ENCODE results near the gene CKAP5.

CKAP5 gene

GRCh38 chr11:46855863-46856262, 9.8 kb upstream of the CKAP5 start:
- Histone ChIP-seq H3K4me2 (ENCODE audit: low read length) (no peak overlapping the region), H4K20me1 (ENCODE audit: control insufficient read depth, insufficient read depth, low read depth, low read length) (no peaks in the 10 kb centered on the region), H3K27me3 (ENCODE audit: control insufficient read depth, low read length) (no peaks in the 10 kb centered on the region), H3K9me2 (replicated peaks; ENCODE audit: control insufficient read depth, low read length) (no peaks in the 10 kb centered on the region), H3K4me3 (ENCODE audit: low read length) (no peak overlapping the region), H3K79me2 (ENCODE audit: control insufficient read depth, low read length) (no peaks in the 10 kb centered on the region), H3K4me1 (ENCODE audit: control insufficient read depth, low read length) (peaks cover 3% of the 10 kb centered on the region; the same call in 1 of the 2 replicates), H3K9me3 (ENCODE audit: control insufficient read depth, insufficient read depth, low read length) (no peaks in the 10 kb centered on the region), H3K27ac (ENCODE audit: low read depth, low read length) (no peak overlapping the region), H3K36me3 (ENCODE audit: control insufficient read depth, low read length) (peaks cover 5% of the 10 kb centered on the region; the same call in 1 of the 2 replicates), H3F3A (ENCODE audit: control insufficient read depth, insufficient read depth) (0 out of 2 replicates have a peak, but pooled peaks cover 2% of the 10 kb centered on the region)
- TF ChIP-seq EZH2phosphoT487 (IDR thresholded peaks at IDR 0.05; ENCODE audit: borderline replicate concordance, low read length) (no peak), CTCF (IDR thresholded peaks at IDR 0.05; ENCODE audit: low read depth, low read length, poor library complexity, severe bottlenecking) (no peak)

GRCh38 chr11:46855167-46855566, 9.1 kb upstream of the CKAP5 start:
- no peak overlapping the region for H3K4me2 ChIP-seq (ENCODE audit: low read length)
- no peak overlapping the region for H3K27ac ChIP-seq (ENCODE audit: low read depth, low read length)
- peaks cover 5% of the 10 kb centered on the region; the same call in 1 of the 2 replicates for H3K36me3 ChIP-seq (ENCODE audit: control insufficient read depth, low read length)
- no peak overlapping the region for H3K4me3 ChIP-seq (ENCODE audit: low read length)
- H3K4me1 ChIP-seq (ENCODE audit: control insufficient read depth, low read length), result peaks cover 3% of the 10 kb centered on the region; the same call in 1 of the 2 replicates
- H3K9me3 ChIP-seq (ENCODE audit: control insufficient read depth, insufficient read depth, low read length), result no peaks in the 10 kb centered on the region
- H3F3A ChIP-seq (ENCODE audit: control insufficient read depth, insufficient read depth), result 0 out of 2 replicates have a peak, but pooled peaks cover 2% of the 10 kb centered on the region
- H3K9me2 ChIP-seq (replicated peaks; ENCODE audit: control insufficient read depth, low read length), result no peaks in the 10 kb centered on the region
- no peaks in the 10 kb centered on the region for H3K27me3 ChIP-seq (ENCODE audit: control insufficient read depth, low read length)
- TF ChIP-seq CTCF (IDR thresholded peaks at IDR 0.05; ENCODE audit: low read depth, low read length, poor library complexity, severe bottlenecking) (no peak), EZH2phosphoT487 (IDR thresholded peaks at IDR 0.05; ENCODE audit: borderline replicate concordance, low read length) (no peak)
- H3K79me2 ChIP-seq (ENCODE audit: control insufficient read depth, low read length), result no peaks in the 10 kb centered on the region
- H4K20me1 ChIP-seq (ENCODE audit: control insufficient read depth, insufficient read depth, low read depth, low read length), result no peaks in the 10 kb centered on the region

- H3K4me2 ChIP-seq (ENCODE audit: low read length), result no peak overlapping the region
- H3K4me1 ChIP-seq (ENCODE audit: control insufficient read depth, low read length), result peaks cover 12% of the 10 kb centered on the region
- no peaks in the 10 kb centered on the region for H4K20me1 ChIP-seq (ENCODE audit: control insufficient read depth, insufficient read depth, low read depth, low read length)
- H3K4me3 ChIP-seq (ENCODE audit: low read length), result no peak overlapping the region
- no peaks in the 10 kb centered on the region for H3K9me2 ChIP-seq (replicated peaks; ENCODE audit: control insufficient read depth, low read length)
- H3K9me3 ChIP-seq (ENCODE audit: control insufficient read depth, insufficient read depth, low read length), result no peaks in the 10 kb centered on the region
- peaks cover 2% of the 10 kb centered on the region for H3K79me2 ChIP-seq (ENCODE audit: control insufficient read depth, low read length)
- no peak for TF ChIP-seq EZH2phosphoT487 (IDR thresholded peaks at IDR 0.05; ENCODE audit: borderline replicate concordance, low read length)
- TF ChIP-seq CTCF (IDR thresholded peaks at IDR 0.05; ENCODE audit: low read depth, low read length, poor library complexity, severe bottlenecking), result no peak
- no peaks in the 10 kb centered on the region for H3K36me3 ChIP-seq (ENCODE audit: control insufficient read depth, low read length)
- no peaks in the 10 kb centered on the region for H3K27me3 ChIP-seq (ENCODE audit: control insufficient read depth, low read length)
- 0 out of 2 replicates have a peak, but pooled peaks cover 2% of the 10 kb centered on the region for H3F3A ChIP-seq (ENCODE audit: control insufficient read depth, insufficient read depth)
- H3K27ac ChIP-seq (ENCODE audit: low read depth, low read length), result no peak overlapping the region
Measured at GRCh38 chr11:46850829-46851380, 4.8 kb upstream of the CKAP5 start.

Data from DOHH2 (cell line).